GM12891 (cell line): ENCODE measurements around the gene STPG3.

Experiments used
- POLR2A ChIP-seq: IDR thresholded peaks from 2 replicates; pipeline ENCODE4 v1.6.1; 2011; ENCODE audit warnings: low read depth, low read length, control low read depth
- POLR2AphosphoS5 ChIP-seq: IDR thresholded peaks from 2 replicates; pipeline ENCODE4 v1.6.1; 2011; ENCODE audit warnings: low read depth, low read length, control low read depth
- TAF1 ChIP-seq: IDR thresholded peaks from 2 replicates; pipeline ENCODE4 v1.6.1; 2011; ENCODE audit warnings: low read depth, low read length, control low read depth

DNA sequence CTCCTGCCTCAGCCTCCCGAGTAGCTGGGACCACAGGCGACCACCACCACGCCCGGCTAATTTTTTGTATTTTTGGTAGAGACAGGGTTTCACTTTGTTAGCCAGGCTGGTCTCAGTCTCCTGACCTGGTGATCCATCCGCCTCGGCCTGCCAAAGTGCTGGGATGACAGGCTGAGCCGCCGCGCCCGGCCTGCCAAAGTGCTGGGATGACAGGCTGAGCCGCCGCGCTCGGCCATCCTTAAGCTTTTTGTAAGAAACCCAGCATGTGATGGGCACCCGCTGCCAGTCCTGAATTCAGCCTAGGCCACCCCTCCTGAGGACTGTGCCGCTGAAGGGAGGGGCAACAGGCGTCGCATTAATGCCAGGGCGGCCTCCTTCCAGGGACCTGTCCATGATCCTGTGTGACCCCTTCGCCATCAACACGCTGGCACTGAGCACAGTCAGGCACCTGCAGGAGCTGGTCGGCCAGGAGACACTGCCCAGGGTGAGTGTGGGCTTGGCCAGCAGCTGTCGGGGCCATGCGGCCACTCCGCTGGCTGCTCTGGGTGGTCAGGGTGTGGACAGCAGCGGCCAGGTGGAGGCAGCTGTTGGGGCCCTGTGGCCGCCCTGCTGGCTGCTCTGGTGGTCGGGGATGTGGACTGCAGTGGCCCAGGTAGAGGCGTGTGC lies 14.5 kb downstream of the STPG3 start:
- TF ChIP-seq TAF1 = no peak
- TF ChIP-seq POLR2A = no peak
- no peak for TF ChIP-seq POLR2AphosphoS5
